NOMO-1 treated with DMSO at 0.1 percent for 48 hours (cell line): ENCODE data around the gene HOXC9.

Experiments used
- DNase-seq: peaks from one replicate; lab custom pipeline; 2025; ENCODE audit not compliant: unreplicated experiment; lab: John Stamatoyannopoulos, UW

HOXC9 gene

GRCh38 chr12:54049108-54049507 lies 49.1 kb downstream of the HOXC9 start:
- DNase-seq = no peak

- no peak for DNase-seq
These were observed 50.5 kb downstream of the HOXC9 start for GRCh38 chr12:54050482-54050810.

GRCh38 chr12:54051026-54051842 lies 51.3 kb downstream of the HOXC9 start:
- DNase-seq = no peak

GRCh38 chr12:54051874-54052437 lies 52.0 kb downstream of the HOXC9 start:
- no peak for DNase-seq

GRCh38 chr12:54052438-54053002 lies 52.6 kb downstream of the HOXC9 start:
- DNase-seq = no peak
